ENCODE measurements around the gene LDAH.

Gene LDAH

GRCh38 chr2:20649576-20649975 lies 173.3 kb downstream of the LDAH start:
- no peak for TF ChIP-seq CTCF (IDR thresholded peaks at IDR 0.05; ENCODE audit: insufficient read depth, low read depth, low read length, missing control alignments)
- no peak overlapping the region for H3K4me3 ChIP-seq (ENCODE audit: low read depth, low read length)
- DNase-seq (ENCODE audit: low read depth): no peak

- DNase-seq (ENCODE audit: low read depth): no peak
- H3K4me3 ChIP-seq (ENCODE audit: low read depth, low read length): no peak overlapping the region
- no peak for TF ChIP-seq CTCF (IDR thresholded peaks at IDR 0.05; ENCODE audit: insufficient read depth, low read depth, low read length, missing control alignments)
Observed at GRCh38 chr2:20648831-20649230, 174.1 kb downstream of the LDAH start.

- no peak for DNase-seq (ENCODE audit: low read depth)
- TF ChIP-seq CTCF (IDR thresholded peaks at IDR 0.05; ENCODE audit: insufficient read depth, low read depth, low read length, missing control alignments): no peak
- no peak overlapping the region for H3K4me3 ChIP-seq (ENCODE audit: low read depth, low read length)
Observed at GRCh38 chr2:20648206-20648605, 174.7 kb downstream of the LDAH start.

- H3K4me3 ChIP-seq (ENCODE audit: low read depth, low read length): no peak overlapping the region
- no peak for DNase-seq (ENCODE audit: low read depth)
- TF ChIP-seq CTCF (IDR thresholded peaks at IDR 0.05; ENCODE audit: insufficient read depth, low read depth, low read length, missing control alignments): no peak
Observed at GRCh38 chr2:20647738-20648137, 175.2 kb downstream of the LDAH start.

GRCh38 chr2:20647211-20647610 lies 175.7 kb downstream of the LDAH start:
- no peak for TF ChIP-seq CTCF (IDR thresholded peaks at IDR 0.05; ENCODE audit: insufficient read depth, low read depth, low read length, missing control alignments)
- H3K4me3 ChIP-seq (ENCODE audit: low read depth, low read length): no peak overlapping the region
- DNase-seq (ENCODE audit: low read depth): no peak

- no peak for DNase-seq (ENCODE audit: low read depth)
- no peak overlapping the region for H3K4me3 ChIP-seq (ENCODE audit: low read depth, low read length)
- no peak for TF ChIP-seq CTCF (IDR thresholded peaks at IDR 0.05; ENCODE audit: insufficient read depth, low read depth, low read length, missing control alignments)
Observed at GRCh38 chr2:20646446-20646845, 176.5 kb downstream of the LDAH start.

- no peak overlapping the region for H3K4me3 ChIP-seq (ENCODE audit: low read depth, low read length)
- DNase-seq (ENCODE audit: low read depth): no peak
- TF ChIP-seq CTCF (IDR thresholded peaks at IDR 0.05; ENCODE audit: insufficient read depth, low read depth, low read length, missing control alignments): no peak
Observed at GRCh38 chr2:20645761-20646160, 177.1 kb downstream of the LDAH start.
